Astrocyte (in vitro differentiated cells and primary cell): Measurements from ENCODE around the gene STRN4. TPM values are rescaled to one million over a fixed set of nuclear protein-coding genes. Genes with fewer than 3 reads are reported as not detected.

Source experiments
- DNase-seq: peaks from one replicate; pipeline ENCODE4 v3.0.0-alpha.2; 2010; ENCODE audit warnings: low read depth
- FAIRE-seq: peaks from 2 replicates; lab custom pipeline; 2011; peaks lifted over from hg19 to GRCh38; lab: Jason Lieb, UNC
- H2AFZ ChIP-seq: 2 replicates; pipeline ENCODE4 v1.6.0; 2012; ENCODE audit warnings: low read depth, low read length, inconsistent platforms
- H3K27ac ChIP-seq: 2 replicates; pipeline ENCODE4 v1.5.1; 2011; ENCODE audit warnings: low read depth, low read length, inconsistent platforms
- H3K27me3 ChIP-seq: 2 replicates; pipeline ENCODE4 v1.6.0; 2011; ENCODE audit warnings: low read length, inconsistent platforms; ENCODE audit not compliant: insufficient read depth
- H3K36me3 ChIP-seq: 2 replicates; pipeline ENCODE4 v1.5.1; 2011; ENCODE audit warnings: low read length, inconsistent platforms; ENCODE audit not compliant: insufficient read depth
- H3K4me1 ChIP-seq: 2 replicates; pipeline ENCODE4 v1.5.1; 2011; ENCODE audit warnings: low read length, inconsistent platforms; ENCODE audit not compliant: insufficient read depth
- H3K4me2 ChIP-seq: 2 replicates; pipeline ENCODE4 v1.6.0; 2012; ENCODE audit warnings: low read length, inconsistent platforms
- H3K4me3 ChIP-seq: 2 replicates; pipeline ENCODE4 v1.5.1; 2011; ENCODE audit warnings: low read depth, mild to moderate bottlenecking, low read length, inconsistent platforms; ENCODE audit not compliant: insufficient read depth
- H3K79me2 ChIP-seq: 2 replicates; pipeline ENCODE4 v1.6.0; 2012; ENCODE audit warnings: mild to moderate bottlenecking, low read length, inconsistent platforms; ENCODE audit not compliant: insufficient read depth
- H3K9ac ChIP-seq: 2 replicates; pipeline ENCODE4 v1.6.0; 2012; ENCODE audit warnings: mild to moderate bottlenecking, low read length, inconsistent platforms
- H3K9me3 ChIP-seq: 2 replicates; pipeline ENCODE4 v1.5.1; 2012; ENCODE audit warnings: low read depth, mild to moderate bottlenecking, low read length, inconsistent platforms; ENCODE audit not compliant: insufficient read depth
- H4K20me1 ChIP-seq: 2 replicates; pipeline ENCODE4 v1.6.0; 2012; ENCODE audit warnings: low read length, inconsistent platforms; ENCODE audit not compliant: insufficient read depth
- H3K27ac Mint-ChIP-seq: one replicate; pipeline ENCODE4 v1.8.0; 2021; ENCODE audit warnings: mild to moderate bottlenecking, mixed read lengths; ENCODE audit not compliant: unreplicated experiment
- H3K27me3 Mint-ChIP-seq: one replicate; pipeline ENCODE4 v1.8.0; 2021; ENCODE audit warnings: low read depth, mixed read lengths; ENCODE audit not compliant: unreplicated experiment
- H3K36me3 Mint-ChIP-seq: one replicate; pipeline ENCODE4 v1.8.0; 2021; ENCODE audit warnings: low read depth, mixed read lengths; ENCODE audit not compliant: unreplicated experiment
- H3K4me1 Mint-ChIP-seq: one replicate; pipeline ENCODE4 v1.8.0; 2021; ENCODE audit warnings: low read depth, mixed read lengths; ENCODE audit not compliant: unreplicated experiment
- H3K4me3 Mint-ChIP-seq: one replicate; pipeline ENCODE4 v1.8.0; 2021; ENCODE audit warnings: mild to moderate bottlenecking, moderate library complexity, mixed read lengths; ENCODE audit not compliant: unreplicated experiment
- H3K9me3 Mint-ChIP-seq: one replicate; pipeline ENCODE4 v1.8.0; 2021; ENCODE audit warnings: mild to moderate bottlenecking, mixed read lengths; ENCODE audit not compliant: unreplicated experiment
- EZH2 ChIP-seq: IDR thresholded peaks from 2 replicates; pipeline ENCODE4 v1.6.1; 2012; ENCODE audit warnings: mild to moderate bottlenecking, low read length, inconsistent platforms; ENCODE audit not compliant: insufficient read depth
- total RNA-seq: library from RNA; stranded (reverse); gene quantifications from 2 replicates; pipeline ENCODE4 v1.2.1, GENCODE V29; 2021
- TF ChIP-seq, protein P1 (sequence below): IDR thresholded peaks from 2 replicates; pipeline ENCODE4 v1.5.1; 2011; ENCODE audit warnings: low read depth, mild to moderate bottlenecking, inconsistent platforms, low read length, moderate library complexity; ENCODE audit not compliant: insufficient read depth

STRN4 gene
- total RNA-seq, 1 donor from 2014 or later = 80.8 TPM

DNA sequence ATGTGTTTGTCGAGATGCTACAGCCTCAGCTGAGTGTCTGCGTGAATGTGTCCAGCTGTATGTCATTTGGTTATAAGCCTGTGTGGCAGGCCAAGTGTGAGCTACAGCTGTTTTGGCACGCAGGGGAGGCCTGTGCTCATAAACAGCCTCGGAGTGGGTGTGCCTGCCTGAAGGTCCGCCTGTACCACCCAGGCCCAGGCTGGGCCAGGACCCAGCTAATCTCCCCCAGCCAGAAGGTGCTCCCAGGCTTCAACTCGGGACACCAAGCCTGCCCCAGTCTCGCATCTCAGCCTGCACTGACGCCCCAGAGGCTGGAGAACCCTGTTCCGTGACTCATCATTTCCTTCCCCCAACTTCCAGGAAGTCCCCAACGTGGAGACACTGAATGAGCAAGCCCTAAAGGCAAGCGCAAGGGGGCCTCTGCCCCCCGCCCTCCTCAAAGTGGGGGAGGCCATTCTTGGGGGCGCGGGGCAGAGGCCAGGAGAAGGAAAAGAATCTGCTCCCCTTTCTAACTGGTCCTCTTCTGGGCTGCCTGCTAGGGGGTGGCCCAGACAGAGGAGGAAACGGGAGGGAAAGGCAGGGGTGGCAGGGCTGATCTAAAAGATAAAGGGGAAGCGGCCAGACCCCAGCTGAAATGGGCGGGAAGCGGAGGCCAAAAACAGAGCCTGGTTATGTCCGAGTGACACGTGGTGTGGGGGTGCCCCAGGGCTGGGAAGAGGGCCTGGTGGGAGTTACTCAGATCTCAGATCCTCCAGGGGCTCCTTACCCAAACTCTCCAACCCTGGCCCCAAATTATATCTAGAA is 40.2 kb upstream of the STRN4 start:
- Histone ChIP-seq H4K20me1 (peaks cover 53% of the 10 kb centered on the region), H3K4me3 (peak overlapping the region; percentile 77), H3K9ac (peak overlapping the region; percentile 86), H3K27ac (peak overlapping the region; percentile 74), H2AFZ (peak overlapping the region; percentile 33), H3K4me1 (peaks cover 27% of the 10 kb centered on the region), H3K36me3 (peaks cover 14% of the 10 kb centered on the region), H3K27me3 (no peaks in the 10 kb centered on the region), H3K4me2 (peak overlapping the region; percentile 90), H3K9me3 (no peaks in the 10 kb centered on the region), H3K79me2 (peaks cover 66% of the 10 kb centered on the region)
- TF ChIP-seq EZH2 = no peak
- TF ChIP-seq, protein P1, sequence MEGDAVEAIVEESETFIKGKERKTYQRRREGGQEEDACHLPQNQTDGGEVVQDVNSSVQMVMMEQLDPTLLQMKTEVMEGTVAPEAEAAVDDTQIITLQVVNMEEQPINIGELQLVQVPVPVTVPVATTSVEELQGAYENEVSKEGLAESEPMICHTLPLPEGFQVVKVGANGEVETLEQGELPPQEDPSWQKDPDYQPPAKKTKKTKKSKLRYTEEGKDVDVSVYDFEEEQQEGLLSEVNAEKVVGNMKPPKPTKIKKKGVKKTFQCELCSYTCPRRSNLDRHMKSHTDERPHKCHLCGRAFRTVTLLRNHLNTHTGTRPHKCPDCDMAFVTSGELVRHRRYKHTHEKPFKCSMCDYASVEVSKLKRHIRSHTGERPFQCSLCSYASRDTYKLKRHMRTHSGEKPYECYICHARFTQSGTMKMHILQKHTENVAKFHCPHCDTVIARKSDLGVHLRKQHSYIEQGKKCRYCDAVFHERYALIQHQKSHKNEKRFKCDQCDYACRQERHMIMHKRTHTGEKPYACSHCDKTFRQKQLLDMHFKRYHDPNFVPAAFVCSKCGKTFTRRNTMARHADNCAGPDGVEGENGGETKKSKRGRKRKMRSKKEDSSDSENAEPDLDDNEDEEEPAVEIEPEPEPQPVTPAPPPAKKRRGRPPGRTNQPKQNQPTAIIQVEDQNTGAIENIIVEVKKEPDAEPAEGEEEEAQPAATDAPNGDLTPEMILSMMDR = no peak
- no peaks in the 10 kb centered on the region for H3K9me3 Mint-ChIP-seq
- H3K4me3 Mint-ChIP-seq = peak overlapping the region; percentile 97
- DNase-seq (peak; percentile 67), FAIRE-seq (no peak)
- H3K4me1 Mint-ChIP-seq = peaks cover 12% of the 10 kb centered on the region
- H3K27ac Mint-ChIP-seq = peak overlapping the region; percentile 99
- H3K27me3 Mint-ChIP-seq = no peaks in the 10 kb centered on the region
- H3K36me3 Mint-ChIP-seq = peaks cover 17% of the 10 kb centered on the region

DNA sequence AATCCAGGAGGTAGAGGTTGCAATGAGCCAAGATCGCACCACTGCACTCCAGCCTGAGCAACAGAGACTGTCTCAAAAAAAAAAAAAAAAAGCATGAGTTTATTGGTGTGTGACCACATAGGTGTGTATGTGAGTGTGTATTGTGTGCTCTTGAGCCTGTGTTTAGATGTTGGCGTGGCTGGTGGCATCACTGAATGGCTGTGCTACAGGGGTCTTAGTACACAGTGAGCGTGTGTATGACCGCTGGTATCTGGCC is 39.7 kb upstream of the STRN4 start:
- no peak for FAIRE-seq
- peaks cover 54% of the 10 kb centered on the region for H4K20me1 ChIP-seq

More for the DNA sequence above, 39.7 kb upstream of the STRN4 start:
- H3K4me1 ChIP-seq = peaks cover 27% of the 10 kb centered on the region
- H3K36me3 ChIP-seq = peaks cover 14% of the 10 kb centered on the region
- Mint-ChIP-seq H3K4me3 (peak overlapping the region; percentile 97), H3K27me3 (no peaks in the 10 kb centered on the region), H3K9me3 (no peaks in the 10 kb centered on the region), H3K4me1 (peaks cover 14% of the 10 kb centered on the region), H3K36me3 (peaks cover 19% of the 10 kb centered on the region), H3K27ac (peak overlapping the region; percentile 99)
- peaks cover 69% of the 10 kb centered on the region for H3K79me2 ChIP-seq
- peak overlapping the region; percentile 33 for H2AFZ ChIP-seq
- H3K4me2 ChIP-seq = peak overlapping the region; percentile 90
- no peaks in the 10 kb centered on the region for H3K27me3 ChIP-seq
- peak overlapping the region; percentile 77 for H3K4me3 ChIP-seq
- peak overlapping the region; percentile 74 for H3K27ac ChIP-seq
- peak overlapping the region; percentile 86 for H3K9ac ChIP-seq
- no peak for DNase-seq
- H3K9me3 ChIP-seq = no peaks in the 10 kb centered on the region
- TF ChIP-seq, protein P1 = no peak
- TF ChIP-seq EZH2 = no peak
